HG03196 (cell line): Measurements from ENCODE around the gene INSIG2.
A peak's percentile ranks its signal among the peaks of the same experiment; 100 is the strongest.
"Not testable (repeated sequence)": the region's sequence is repeated elsewhere in the genome, so short reads cannot be mapped to it uniquely, and the experiment has no call there.

Experiments used
- ATAC-seq: cut with Tn5 transposase; IDR thresholded peaks from one replicate; pipeline ENCODE4 v1.9.1; 2021; ENCODE audit not compliant: unreplicated experiment

Gene INSIG2

DNA sequence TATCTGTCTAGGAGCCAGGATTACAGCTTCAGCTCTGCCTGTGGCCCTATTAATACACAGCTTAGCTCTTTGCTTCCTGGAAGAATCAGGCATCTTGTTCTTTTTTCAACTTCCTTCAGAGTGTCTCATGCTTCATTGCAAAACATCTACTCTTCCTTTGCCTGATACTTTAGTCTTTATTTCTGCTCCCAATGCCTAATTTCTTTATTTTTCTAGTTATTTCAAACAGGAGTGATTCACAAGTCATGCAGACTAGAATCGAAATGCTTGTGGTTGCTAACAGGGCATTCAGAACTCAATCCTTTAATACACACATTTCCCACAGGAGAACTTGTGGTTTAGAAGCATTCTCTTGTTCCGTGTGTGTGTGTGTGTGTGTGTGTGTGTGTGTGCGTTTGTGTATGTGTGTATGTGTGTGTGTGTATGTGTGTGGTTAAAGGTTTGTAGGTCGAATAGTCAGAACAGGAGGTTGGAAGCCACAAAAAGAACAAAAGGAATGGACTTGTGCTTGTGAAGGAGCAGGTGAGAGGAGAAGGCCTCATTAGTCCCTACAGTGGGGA lies 28.3 kb upstream of the INSIG2 start:
- no peak for ATAC-seq

DNA sequence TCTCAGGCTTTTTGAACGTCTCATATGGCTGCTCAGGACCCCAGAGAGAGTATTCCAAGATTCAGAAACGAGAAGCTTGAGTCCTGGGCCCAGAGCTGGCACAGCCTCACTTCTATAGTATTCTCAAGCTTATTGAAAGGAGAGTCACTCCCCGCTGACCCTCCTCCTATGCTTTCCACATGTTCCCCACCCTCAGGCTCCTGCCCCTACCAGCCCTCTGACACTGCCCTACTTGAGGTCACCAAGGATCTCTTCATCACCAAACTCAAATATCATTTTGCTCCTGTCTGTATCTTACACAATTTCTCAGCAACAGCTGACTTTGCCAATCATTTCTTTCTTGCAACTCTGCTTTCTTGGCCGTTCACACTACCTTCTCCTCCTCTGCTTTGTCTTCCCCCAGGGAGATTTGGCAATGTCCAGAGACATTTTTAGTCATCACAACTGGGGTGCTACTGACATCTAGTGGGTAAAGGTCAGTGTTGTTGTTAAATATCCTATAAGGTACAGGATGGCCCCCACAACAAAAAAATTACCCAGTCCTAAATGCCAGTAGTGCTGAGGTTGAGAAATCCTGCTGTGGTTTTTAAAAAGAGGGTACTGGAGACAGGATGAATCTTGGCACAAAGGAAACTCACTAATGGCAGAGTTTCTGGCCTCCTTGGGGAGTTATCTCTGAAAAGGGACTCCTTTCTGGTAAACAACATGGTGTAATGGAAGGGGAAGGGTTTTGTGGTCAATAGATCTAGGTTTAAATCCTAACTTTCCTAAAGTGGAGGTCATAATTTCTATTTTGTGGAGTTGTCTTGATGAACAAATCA lies 26.9 kb upstream of the INSIG2 start:
- peak; percentile 59 for ATAC-seq

DNA sequence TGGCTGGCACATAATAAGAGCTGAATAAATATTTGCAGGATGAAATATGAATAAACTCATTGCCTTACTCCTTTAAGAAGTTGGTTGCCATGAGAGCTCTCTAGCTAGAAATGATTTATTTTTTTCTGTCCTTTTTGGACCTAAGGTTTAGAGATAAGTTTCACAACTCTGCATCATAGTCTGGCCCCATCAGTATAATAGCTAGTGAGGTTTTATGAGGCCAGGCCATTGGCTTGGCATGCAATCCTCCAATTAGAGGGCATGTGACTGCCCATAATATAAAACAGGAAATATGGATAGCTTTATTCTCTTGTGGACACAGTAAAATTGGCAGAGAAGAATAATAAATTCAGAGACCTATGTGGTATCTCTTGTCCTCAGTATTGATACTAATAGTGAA lies 26.2 kb upstream of the INSIG2 start:
- ATAC-seq = no peak

DNA sequence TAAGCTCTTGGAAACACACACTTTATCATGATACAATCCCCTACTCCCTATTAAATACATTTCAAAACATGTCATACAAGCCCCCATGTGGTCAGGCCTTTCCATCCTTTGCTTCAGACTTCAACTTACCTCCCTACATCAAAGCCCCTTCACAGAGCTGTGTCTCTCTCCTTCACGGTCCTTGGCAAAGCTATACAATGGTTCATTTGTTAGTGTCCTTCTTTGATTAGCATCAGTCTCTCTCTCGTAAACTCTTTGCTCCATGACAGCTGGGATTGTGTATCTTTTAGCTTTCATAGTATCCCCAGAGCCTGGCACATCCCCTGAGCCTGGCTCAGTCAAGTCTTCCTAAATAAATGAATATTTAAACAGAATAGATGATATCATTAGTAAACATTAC lies 25.6 kb upstream of the INSIG2 start:
- ATAC-seq = no peak

DNA sequence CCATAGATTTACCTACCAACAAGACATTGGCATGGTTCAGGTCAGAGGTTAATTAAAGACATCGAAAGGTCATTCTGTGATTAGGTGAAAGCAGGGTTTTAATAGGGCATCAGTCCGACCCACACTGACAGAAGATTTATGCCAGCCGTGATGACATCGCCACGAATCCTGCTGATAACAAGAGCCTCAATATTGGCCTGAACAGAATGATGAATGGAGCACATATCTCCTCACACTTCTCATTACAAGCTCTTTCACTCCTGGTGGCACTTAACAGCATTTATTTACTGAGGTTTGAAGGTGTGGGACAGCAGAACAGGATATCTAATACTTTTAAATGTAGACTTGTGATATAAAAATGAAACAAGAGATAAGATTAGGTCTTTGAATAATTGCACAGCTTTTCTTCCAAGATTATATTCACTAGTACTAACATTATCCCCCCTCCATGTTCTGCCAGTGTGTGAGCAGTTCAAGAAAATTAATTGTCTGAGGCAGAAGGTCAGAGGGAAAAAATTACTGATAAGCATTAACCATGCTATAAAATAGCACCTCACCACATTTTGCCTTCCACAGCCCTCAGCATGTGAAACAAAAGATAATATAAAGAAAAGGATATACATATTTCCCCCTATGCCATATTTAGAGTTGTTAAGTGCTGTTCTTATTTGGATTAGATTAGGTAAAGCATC lies 23.1 kb upstream of the INSIG2 start:
- no peak for ATAC-seq

DNA sequence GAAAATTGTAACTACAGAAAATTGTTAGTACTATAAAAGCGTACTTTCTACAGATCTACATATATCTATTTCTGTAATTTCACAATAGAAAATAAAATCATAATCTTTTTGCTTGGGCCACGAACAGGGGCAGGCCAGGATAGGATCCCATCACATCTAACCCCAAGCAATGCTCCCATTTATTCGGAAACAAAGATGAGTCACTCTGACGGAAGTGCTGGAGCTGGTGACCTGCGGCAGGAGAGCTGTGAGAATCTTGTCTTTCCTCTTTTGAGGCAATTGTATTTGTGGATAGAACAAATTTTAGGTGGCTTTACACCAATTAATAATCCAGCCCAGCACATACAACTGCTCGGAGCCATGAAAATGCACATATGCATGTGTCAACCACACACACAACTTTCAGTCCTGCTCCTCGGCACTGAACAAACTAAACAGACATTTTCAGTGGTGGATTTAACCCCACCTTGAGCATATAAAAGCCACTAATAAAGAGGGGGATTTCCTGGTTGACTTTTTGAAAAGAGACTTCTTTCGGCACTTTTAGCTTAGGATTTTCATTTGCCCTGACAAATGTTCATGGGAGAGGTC lies 22.3 kb upstream of the INSIG2 start:
- no peak for ATAC-seq

DNA sequence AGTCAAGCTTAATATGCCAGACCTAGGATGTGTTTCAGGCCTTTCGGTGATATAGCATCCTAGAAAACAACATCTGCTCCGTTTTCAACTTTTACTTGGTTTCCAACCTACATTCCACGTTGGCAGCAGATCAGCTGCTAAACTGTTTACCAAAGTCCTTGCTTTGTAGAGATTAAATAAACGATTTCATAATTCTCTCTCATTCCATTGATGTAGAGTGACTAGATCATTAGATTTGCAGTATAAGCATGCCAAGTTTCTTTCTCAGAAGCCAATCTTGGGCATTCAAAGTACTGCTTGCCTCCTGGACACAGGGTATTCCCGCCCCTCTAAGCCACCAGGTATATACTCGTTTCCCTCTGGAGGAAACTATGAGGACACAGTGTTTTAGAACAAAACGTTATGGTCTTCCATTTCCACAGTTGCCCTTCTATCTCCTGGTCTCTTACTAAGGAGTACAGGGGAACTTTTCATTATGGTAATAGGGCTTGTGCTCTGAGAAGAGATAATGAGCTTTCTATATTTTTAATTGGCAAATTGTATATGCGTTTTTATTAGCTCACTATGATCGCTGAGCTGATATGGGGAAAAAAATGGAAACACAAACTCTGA lies 10.5 kb upstream of the INSIG2 start:
- ATAC-seq = no peak

DNA sequence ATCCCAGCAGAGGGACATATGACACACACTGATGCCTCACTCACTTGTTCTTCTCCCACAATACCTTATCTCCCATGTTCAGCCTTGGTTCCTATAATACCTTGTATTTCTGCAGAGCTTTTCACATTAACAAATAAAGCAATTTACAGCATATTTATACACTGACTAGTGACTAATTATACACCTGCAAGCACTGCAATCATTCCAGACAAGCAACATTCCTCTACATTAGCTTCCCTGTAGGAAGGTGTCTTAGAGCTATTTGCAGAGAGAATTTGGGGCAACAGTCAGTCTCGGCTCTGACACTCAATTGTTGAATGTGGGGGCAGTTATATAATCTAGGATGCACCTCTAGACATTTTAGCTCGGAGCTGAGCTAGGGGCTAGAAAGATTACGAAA lies 9.5 kb upstream of the INSIG2 start:
- ATAC-seq = no peak

DNA sequence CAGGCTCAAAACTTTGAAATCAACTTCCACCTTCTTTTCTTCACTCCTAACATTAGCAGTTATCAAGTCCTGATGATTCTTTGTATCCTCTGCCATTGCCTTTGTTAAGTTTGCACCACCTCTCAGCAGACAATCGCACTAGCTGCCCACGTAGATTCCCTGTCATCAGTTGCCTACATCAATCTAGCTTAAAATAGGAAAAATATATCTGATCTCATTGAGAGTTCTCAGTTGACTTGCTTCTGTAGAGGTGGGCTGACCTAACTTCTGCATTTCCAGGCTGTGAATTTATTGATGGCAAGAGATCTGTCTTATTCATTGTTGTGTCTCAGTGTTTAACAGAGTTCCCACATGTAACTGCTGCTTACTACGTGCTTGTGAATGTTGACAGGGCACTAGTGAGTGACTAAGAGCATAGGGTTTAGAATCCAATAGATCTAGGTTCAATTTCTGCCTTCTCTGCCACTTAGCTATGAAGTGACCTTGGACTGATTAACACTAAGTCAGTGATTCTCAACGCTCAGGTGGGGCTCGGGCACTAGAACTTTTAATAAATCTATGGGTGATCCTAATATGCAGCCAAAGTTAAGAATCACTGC lies 3.7 kb upstream of the INSIG2 start:
- ATAC-seq = no peak

DNA sequence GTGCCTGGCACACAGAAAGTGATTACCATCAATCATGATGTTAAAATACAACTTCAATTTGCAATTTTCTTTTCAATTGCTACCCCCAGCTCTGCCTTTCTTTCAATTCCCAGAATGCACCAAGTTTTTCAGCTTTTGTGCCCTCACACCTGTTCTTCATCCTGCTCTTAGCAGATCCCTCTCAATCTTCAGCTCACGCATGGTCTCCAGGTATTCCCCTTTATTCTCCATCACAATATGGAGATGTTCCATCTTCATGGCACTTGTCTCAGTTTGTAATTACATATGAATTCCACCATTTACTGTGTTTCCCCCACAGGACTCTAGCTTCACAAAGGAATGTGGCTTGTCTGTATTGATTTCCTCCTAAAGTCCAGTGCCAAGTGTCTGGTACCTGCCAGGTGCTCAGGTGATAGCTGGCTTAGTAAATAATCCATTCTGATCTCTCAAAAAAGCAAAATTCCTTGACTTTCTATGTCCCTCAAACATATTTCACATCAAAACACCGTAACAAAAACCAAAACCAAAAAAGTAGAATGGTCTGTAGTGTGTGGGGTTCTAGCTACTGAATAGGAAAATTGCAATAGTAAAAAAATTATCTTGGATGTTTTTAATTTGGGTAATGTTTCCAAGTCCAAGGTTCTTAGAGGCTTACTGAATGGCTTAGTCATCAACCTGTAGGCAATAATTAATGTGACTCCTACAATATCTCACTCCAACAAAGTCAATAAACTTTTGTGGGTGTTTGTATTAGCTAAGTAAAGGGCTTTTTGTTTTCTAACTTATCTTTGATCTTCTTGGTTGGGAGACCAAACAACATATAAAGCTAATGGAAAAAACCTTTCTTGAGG lies 2.9 kb upstream of the INSIG2 start:
- no peak for ATAC-seq

DNA sequence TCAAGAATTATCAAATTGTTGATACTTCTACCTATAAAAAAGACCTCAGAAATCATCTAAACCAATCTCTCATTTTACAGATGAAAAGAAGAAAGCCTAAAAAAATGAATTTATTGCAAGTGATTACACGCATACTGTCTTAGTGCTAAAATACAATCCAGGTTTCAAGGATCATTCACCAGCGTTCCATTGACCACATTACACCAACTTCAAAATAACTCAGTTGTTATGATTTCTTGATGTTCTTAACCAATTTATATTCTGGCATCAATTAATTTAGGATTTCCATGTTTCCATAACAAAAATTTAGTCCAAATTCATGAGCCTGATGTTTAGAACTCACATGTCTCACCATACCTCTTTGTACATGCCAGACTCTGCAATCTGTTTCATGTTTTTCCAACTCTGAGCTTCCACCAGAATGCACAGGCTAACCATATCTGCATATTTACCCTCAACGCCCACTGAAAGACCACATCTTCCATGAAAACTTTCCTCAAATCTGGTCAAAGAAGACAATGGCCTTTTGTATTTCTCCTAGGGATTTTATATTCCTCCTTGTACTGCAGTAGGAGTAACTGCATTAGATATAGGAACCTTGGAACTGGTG lies 2.1 kb upstream of the INSIG2 start:
- ATAC-seq = no peak

DNA sequence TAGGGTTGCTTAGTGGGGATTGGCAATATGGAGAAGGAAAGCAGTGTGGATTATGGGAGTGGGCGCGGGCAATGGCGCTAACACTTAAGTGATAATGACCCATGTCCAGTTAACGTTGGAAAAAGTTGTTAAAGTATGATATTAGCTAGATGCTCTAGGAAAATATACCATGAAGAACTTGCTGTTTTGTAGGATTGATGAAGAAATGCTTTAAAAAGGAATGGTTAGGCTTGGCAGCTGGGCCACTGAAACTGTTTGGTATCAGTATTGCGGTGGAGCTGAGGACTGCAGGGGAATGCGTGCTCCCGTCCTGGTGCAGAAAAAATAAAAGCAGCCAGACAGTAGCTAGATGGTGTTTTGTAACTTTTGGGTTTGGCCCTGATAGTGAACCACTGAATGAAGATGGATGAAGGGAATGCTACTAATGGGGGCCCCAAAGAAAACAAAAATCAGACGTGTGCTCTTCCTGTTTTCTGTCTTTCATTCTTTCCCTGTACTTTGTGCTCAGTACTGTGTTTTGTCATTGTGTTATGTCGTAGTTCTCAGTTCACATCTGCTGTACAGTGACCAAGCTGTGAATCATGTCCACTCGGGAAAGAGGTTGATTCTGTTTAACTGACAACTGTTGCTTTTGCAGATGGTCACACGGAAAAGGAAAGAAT lies 999 bp downstream of the INSIG2 start:
- ATAC-seq = peak; percentile 30

DNA sequence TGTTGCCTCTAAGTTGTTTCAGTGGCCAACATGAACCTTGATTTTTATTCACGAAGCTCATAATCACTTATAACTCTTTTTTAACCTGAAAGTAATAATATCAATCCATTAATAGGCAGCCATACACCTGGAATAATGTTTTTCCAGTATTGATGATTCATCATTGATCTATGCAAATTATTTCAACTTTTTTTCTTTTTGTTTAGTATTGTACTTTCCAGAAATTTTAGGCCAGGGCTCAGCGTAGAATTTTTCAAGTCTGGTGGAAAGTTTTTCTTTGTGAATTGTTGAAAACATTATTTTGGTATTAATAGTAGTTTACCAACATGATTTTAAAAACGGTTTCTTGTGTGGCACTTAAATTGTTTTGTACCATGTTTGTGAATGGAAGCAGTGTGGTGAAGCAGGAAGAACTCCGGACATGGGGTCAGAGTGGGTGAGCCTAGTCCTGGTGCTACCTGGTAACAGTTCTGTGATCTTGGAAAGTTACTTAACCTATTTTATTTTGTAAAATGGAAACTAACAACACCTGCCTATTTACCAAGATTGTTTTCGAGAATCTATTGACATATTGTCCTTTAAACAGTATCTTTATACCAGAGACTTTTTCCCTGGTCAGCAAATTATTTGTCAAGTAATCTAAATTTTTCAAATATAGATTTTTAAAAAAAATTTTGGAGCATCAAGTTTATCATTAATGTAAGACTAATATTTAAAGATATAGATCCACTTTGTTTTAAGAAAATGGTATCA lies 2.3 kb downstream of the INSIG2 start:
- no peak for ATAC-seq

DNA sequence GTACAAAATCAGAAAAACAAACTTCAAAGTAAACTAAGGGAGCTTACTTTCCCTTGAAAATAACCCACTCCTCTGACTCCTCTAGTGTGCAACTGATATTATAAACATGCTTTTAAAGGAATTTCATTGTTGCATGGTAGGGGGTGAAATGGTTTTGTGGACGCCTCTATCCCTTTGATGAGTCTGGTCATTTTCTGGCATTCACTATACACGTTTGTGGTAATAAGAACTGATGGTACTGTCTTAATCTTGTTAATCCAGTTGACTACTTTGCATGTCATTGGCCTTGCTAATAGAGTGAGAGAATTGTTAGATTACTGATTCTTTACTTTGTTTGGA lies 2.8 kb downstream of the INSIG2 start:
- no peak for ATAC-seq

DNA sequence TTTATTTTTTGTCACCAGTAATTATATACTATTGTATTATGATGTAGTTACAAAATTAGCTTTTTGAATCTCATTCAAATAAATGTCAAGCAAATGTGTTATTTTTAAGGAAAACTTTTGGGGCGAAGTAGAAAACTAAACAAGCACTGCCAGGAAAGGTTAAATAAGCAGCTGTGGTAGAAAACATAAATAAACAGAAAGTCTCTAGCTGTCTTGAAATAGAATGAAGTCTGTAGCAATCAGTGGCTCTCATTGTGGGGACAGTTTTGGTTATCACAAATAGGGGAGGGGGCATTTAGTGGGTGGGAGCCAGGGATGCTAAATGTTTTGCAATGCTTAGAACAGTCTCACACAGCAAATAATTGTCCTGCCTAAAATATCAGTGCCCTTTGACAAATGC lies 3.4 kb downstream of the INSIG2 start:
- no peak for ATAC-seq

DNA sequence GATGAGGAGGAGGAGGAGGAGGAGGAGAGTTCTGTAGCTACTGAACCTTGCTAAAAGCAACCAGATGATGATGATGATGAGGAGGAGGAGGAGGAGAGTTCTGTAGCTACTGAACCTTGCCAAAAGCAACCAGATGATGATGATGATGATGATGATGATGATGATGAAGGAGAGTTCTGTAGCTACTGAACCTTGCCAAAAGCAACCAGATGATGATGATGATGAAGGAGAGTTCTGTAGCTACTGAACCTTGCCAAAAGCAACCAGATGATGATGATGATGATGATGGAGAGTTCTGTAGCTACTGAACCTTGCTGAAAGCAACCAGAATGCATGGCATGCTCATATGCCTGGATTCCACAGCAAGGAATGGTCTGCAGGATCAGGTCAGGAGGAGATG lies 5.8 kb downstream of the INSIG2 start:
- ATAC-seq = not testable (repeated sequence)

DNA sequence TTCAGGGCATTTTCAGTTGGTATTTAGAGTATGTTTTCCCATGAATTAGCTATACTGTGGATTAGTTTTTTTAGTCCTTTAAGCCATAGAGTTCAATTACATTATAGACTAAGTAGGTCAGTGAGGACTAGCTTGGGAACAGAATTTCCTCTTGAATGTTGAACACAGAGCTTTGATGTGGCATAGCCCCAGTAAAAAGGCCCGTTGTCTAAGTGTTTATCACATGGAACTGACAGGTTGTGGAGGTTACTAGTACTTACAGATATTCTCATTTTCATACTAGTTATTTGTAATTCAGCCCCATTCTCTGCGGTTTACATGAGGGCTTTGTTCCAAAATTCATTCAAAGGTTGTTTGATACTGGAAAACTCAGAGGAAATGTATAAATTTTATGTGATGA lies 6.2 kb downstream of the INSIG2 start:
- ATAC-seq = no peak

DNA sequence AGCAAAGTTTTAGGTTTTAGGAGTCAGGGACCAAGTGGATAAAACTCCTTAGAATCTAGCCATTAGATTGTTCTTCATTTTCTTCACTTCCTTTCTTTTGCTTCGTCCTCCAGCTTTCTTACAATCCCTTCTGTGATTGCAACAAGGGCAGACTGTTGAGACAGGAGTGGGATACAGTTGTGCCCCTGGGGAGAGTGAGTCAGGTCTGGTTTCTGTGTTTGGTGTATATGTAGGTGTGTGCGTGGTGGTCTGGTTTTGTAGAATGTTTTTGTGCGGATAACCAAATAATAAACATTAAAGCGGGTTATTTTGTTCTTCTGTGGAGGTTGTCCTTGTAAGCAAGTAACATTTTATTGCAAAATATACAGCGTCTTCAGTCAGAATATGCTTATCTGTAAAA lies 7.3 kb downstream of the INSIG2 start:
- ATAC-seq = no peak

DNA sequence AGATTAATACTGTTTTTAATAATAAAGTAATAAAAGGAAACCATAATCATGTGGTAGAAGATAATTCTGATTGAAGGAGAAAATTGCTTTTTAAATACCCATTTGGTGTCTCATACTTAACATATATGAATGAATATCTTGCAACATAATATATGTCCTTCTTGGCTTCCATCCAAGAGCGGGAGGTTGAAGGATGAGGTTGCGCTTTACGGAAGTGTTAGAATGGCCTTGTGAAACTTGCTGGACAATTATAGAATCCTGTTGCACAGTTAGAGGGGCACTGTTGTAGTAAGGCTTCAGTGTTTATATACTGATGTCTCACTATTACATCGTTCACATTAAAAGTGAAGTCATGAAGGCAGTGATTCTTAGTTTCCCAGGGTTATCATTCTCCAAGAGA lies 9.4 kb downstream of the INSIG2 start:
- ATAC-seq = no peak
